ENCODE data around the gene ATP11A. TPM values are rescaled to one million over a fixed set of nuclear protein-coding genes. Genes with fewer than 3 reads are reported as not detected.

Gene ATP11A
- total and polyA plus RNA-seq, 2 experiments from 2014 or later = 12.3 to 52.6 TPM

DNA sequence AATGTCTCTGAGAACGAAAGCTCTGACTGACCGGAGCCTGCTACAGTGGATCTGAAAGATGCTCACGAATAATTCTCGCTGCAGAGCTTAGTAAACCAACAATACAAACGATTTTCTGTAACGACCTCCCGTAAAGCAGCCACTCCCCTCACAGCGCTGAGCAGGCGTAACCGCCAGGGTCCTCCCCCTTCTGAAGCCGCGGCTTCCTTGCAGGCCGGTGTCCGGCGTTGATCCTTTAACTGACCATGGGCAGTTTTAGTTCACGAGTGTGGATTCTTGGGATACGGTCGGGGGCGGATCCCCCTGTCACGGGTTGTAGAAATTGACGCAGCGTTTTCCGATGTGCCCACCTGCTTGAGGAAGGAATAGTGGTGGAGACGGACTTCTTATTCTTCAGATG, 75.9 kb downstream of the ATP11A start:
- H3K36me3 Mint-ChIP-seq (ENCODE audit: low read depth) = no peaks in the 10 kb centered on the region; the same call in 2 of the 3 replicates
- peaks cover 65% of the 10 kb centered on the region for H3K4me1 Mint-ChIP-seq
- TF ChIP-seq ZNF462 (CRISPR knock-in tag; IDR thresholded peaks at IDR 0.05) (no peak), CREB1 (CRISPR knock-in tag; IDR thresholded peaks at IDR 0.05; ENCODE audit: low read depth) (no peak), ZNF331 (CRISPR knock-in tag; IDR thresholded peaks at IDR 0.05; ENCODE audit: low read depth) (no peak), ZNF114 (CRISPR knock-in tag; IDR thresholded peaks at IDR 0.05) (no peak), NANOG (IDR thresholded peaks at IDR 0.05; ENCODE audit: borderline replicate concordance) (no peak), JUNB (IDR thresholded peaks at IDR 0.05; ENCODE audit: unreplicated experiment) (no peak), ETS1 (IDR thresholded peaks at IDR 0.05) (no peak), EZH2 (IDR thresholded peaks at IDR 0.05; ENCODE audit: low read depth, unreplicated experiment) (no peak), REST (IDR thresholded peaks at IDR 0.05; ENCODE audit: unreplicated experiment) (no peak), EZH2phosphoT487 (IDR thresholded peaks at IDR 0.05; ENCODE audit: unreplicated experiment) (no peak), STAT1 (IDR thresholded peaks at IDR 0.05; ENCODE audit: unreplicated experiment) (no peak), POLR2AphosphoS5 (IDR thresholded peaks at IDR 0.05; ENCODE audit: low read depth) (no peak)
- TF ChIP-seq, protein P1, sequence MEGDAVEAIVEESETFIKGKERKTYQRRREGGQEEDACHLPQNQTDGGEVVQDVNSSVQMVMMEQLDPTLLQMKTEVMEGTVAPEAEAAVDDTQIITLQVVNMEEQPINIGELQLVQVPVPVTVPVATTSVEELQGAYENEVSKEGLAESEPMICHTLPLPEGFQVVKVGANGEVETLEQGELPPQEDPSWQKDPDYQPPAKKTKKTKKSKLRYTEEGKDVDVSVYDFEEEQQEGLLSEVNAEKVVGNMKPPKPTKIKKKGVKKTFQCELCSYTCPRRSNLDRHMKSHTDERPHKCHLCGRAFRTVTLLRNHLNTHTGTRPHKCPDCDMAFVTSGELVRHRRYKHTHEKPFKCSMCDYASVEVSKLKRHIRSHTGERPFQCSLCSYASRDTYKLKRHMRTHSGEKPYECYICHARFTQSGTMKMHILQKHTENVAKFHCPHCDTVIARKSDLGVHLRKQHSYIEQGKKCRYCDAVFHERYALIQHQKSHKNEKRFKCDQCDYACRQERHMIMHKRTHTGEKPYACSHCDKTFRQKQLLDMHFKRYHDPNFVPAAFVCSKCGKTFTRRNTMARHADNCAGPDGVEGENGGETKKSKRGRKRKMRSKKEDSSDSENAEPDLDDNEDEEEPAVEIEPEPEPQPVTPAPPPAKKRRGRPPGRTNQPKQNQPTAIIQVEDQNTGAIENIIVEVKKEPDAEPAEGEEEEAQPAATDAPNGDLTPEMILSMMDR (conservative IDR thresholded peaks at IDR 0.05; ENCODE audit: low read depth in 2 of 2) = no peak
- Histone ChIP-seq H3F3A (replicated peaks; ENCODE audit: low read depth) (no peaks in the 10 kb centered on the region), H2AFZ (no peak overlapping the region), H3K79me2 (replicated peaks; ENCODE audit: insufficient read depth) (peaks cover 52% of the 10 kb centered on the region), H3K27me3 (ENCODE audit: insufficient read depth) (no peaks in the 10 kb centered on the region), H3K4me2 (peak overlapping the region; percentile 14; the same call in 1 of the 2 replicates), H3K36me3 (ENCODE audit: insufficient read depth) (no peaks in the 10 kb centered on the region), H3K4me1 (ENCODE audit: insufficient read depth) (peaks cover 28% of the 10 kb centered on the region; the same call in 1 of the 2 replicates), H3K4me3 (no peak overlapping the region), H3K27ac (ENCODE audit: low read depth) (peak overlapping the region; percentile 83; the same call in 1 of the 2 replicates), H3K9me2 (ENCODE audit: insufficient read depth) (no peaks in the 10 kb centered on the region), H4K20me1 (replicated peaks; ENCODE audit: insufficient read depth) (peaks cover 7% of the 10 kb centered on the region; the same call in 1 of the 2 replicates)
- H3K9me3 Mint-ChIP-seq = no peaks in the 10 kb centered on the region
- DNase-seq (ENCODE audit: low spot score) (no peak), ATAC-seq (no peak)
- H3K27me3 Mint-ChIP-seq (ENCODE audit: insufficient read depth, low read depth, poor library complexity) = peaks cover 11% of the 10 kb centered on the region
- no peak overlapping the region for H3K4me3 Mint-ChIP-seq
- peak overlapping the region; percentile 61; the same call in 1 of the 2 replicates for H3K27ac Mint-ChIP-seq

All from GM23338 (cell line).